ENCODE measurements around the gene CALN1. TPM values are rescaled to one million over a fixed set of nuclear protein-coding genes. Genes with fewer than 3 reads are reported as not detected.

Gene CALN1
- total and polyA plus RNA-seq, 2 of the 8 experiments (the other 6 are each of a cell fraction or from before 2014, with no cell fraction given) = 6.4 to 15.2 TPM

GRCh38 chr7:72078301-72078700 lies 333.8 kb downstream of the CALN1 start:
- Histone ChIP-seq H3K9ac (replicated peaks in 1 of 4; ENCODE audit: extremely low read depth in 1 of 4, low read depth in 3 of 4, low read length in 3 of 4) (no peak overlapping the region), H3K79me1 (ENCODE audit: low read depth, low read length) (no peaks in the 10 kb centered on the region), H3K9me3 (ENCODE audit: insufficient read depth in 2 of 2, low read depth in 1 of 2, low read length in 1 of 2) (no peaks in the 10 kb centered on the region), H3K36me3 (ENCODE audit: control insufficient read depth in 2 of 4, insufficient read depth in 4 of 4, low read length in 3 of 4) (no peaks in the 10 kb centered on the region), H2BK120ac (replicated peaks; ENCODE audit: low read depth, low read length) (no peak overlapping the region), H3K4me1 (replicated peaks in 1 of 4; ENCODE audit: control insufficient read depth in 3 of 4, insufficient read depth in 4 of 4, low read length in 3 of 4) (no peaks in the 10 kb centered on the region), H2AFZ (ENCODE audit: low read length) (no peak overlapping the region), H3K4me2 (ENCODE audit: insufficient read depth in 1 of 2, low read depth in 2 of 2, low read length in 2 of 2) (no peak overlapping the region), H3K4me3 (ENCODE audit: extremely low read depth in 1 of 4, insufficient read depth in 2 of 4, low read depth in 3 of 4, low read length in 4 of 4) (no peak overlapping the region), H3K14ac (ENCODE audit: insufficient read length) (no peak overlapping the region), H2BK20ac (ENCODE audit: low read length) (no peak overlapping the region), H2AK5ac (ENCODE audit: low read depth, low read length) (no peak overlapping the region), H2BK15ac (ENCODE audit: low read length) (no peak overlapping the region), H3K18ac (ENCODE audit: extremely low read depth, low read length) (no peak overlapping the region), H3K27ac (ENCODE audit: low read depth, low read length) (no peak overlapping the region), H4K20me1 (replicated peaks in 1 of 2; ENCODE audit: control insufficient read depth in 1 of 2, insufficient read depth in 2 of 2, low read length in 2 of 2) (no peaks in the 10 kb centered on the region), H3K23me2 (ENCODE audit: low read depth, low read length) (no peaks in the 10 kb centered on the region; the same call in 1 of the 2 replicates), H3K23ac (ENCODE audit: insufficient read length) (no peak overlapping the region), H3K27me3 (replicated peaks in 1 of 4; ENCODE audit: control insufficient read depth in 3 of 4, extremely low read depth in 1 of 4, insufficient read depth in 3 of 4, low read length in 3 of 4) (no peaks in the 10 kb centered on the region), H2BK5ac (ENCODE audit: low read depth, low read length) (no peak overlapping the region), H3K79me2 (ENCODE audit: control insufficient read depth in 1 of 2, insufficient read depth in 2 of 2, low read length in 2 of 2) (no peaks in the 10 kb centered on the region), H4K8ac (ENCODE audit: extremely low read depth, insufficient read depth, low read length) (no peak overlapping the region), H4K91ac (replicated peaks; ENCODE audit: insufficient read length, low read length) (no peak overlapping the region), H3K56ac (replicated peaks; ENCODE audit: insufficient read length, low read depth, low read length) (no peak overlapping the region), H3K4ac (replicated peaks; ENCODE audit: insufficient read length, low read depth, low read length) (no peak overlapping the region), H2BK12ac (ENCODE audit: low read depth, low read length) (no peak overlapping the region), H4K5ac (ENCODE audit: insufficient read length, low read depth, low read length) (no peak overlapping the region)
- 85% methylated on average over 8 of the region's 8 CpGs; no CpG with 5 or more reads in 1 of the 2 experiments for WGBS, 2 experiments (ENCODE audit: extremely low coverage in 1 of 2, insufficient coverage in 1 of 2, insufficient read length in 1 of 2, insufficient replicate concordance in 2 of 2, low coverage in 1 of 2, low lambda C conversion rate in 2 of 2, missing lambda C conversion rate in 1 of 2)
- POLR2A ChIA-PET (ENCODE audit: partially characterized antibody) = no interaction called here
- FAIRE-seq (no peak), DNase-seq (ENCODE audit: low read depth in 1 of 2, low spot score in 2 of 2) (no peak)
- CTCF ChIA-PET (ENCODE audit: partially characterized antibody) = no interaction called here
- TF ChIP-seq SP2 (IDR thresholded peaks at IDR 0.05; ENCODE audit: low read length) (no peak), MAX (IDR thresholded peaks at IDR 0.05) (no peak), KDM5A (IDR thresholded peaks at IDR 0.05; ENCODE audit: low read length) (no peak), SIX5 (IDR thresholded peaks at IDR 0.05; ENCODE audit: low read depth, low read length) (no peak), CHD1 (IDR thresholded peaks at IDR 0.05; ENCODE audit: low read depth, low read length) (no peak), ATF2 (IDR thresholded peaks at IDR 0.05; ENCODE audit: low read length) (no peak), FOSL1 (IDR thresholded peaks at IDR 0.05; ENCODE audit: insufficient read depth, low read depth, low read length) (no peak), CBX8 (IDR thresholded peaks at IDR 0.05; ENCODE audit: borderline replicate concordance, low read depth, low read length) (no peak), TAF1 (IDR thresholded peaks at IDR 0.05; ENCODE audit: low read depth, low read length) (no peak), RBBP5 (IDR thresholded peaks at IDR 0.05; ENCODE audit: borderline replicate concordance, low read depth, low read length) (no peak), SP4 (IDR thresholded peaks at IDR 0.05; ENCODE audit: low read length) (no peak), POU5F1 (IDR thresholded peaks at IDR 0.05; ENCODE audit: low read depth, low read length) (no peak), CHD2 (IDR thresholded peaks at IDR 0.05; ENCODE audit: low read length) (no peak), ZNF274 (IDR thresholded peaks at IDR 0.05; ENCODE audit: borderline replicate concordance, extremely low read depth, low read length) (no peak)

Data from H1 (cell line).